ENCODE data around the gene LPIN1.

Gene LPIN1

DNA sequence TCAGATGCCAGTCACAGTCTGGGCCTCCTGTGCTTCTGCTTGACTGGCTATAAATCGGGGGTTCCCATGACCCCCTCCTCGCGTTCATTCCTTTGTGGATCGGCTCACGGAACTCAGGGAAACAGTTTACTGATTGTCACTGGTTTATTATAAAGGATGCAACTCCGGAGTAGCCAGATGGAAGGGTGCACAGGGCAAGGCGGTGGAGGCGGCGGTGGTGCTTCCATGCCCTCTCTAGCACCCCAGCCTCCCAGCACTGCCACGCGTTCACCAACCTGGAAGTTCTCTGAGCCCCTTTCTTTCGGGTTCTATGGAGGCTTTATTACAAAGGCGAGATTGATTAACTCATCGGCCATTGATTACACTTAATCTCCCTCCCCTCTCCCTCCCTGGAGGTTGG, 15.6 kb downstream of the LPIN1 start:
- no peak for DNase-seq (ENCODE audit: low spot score)

DNA sequence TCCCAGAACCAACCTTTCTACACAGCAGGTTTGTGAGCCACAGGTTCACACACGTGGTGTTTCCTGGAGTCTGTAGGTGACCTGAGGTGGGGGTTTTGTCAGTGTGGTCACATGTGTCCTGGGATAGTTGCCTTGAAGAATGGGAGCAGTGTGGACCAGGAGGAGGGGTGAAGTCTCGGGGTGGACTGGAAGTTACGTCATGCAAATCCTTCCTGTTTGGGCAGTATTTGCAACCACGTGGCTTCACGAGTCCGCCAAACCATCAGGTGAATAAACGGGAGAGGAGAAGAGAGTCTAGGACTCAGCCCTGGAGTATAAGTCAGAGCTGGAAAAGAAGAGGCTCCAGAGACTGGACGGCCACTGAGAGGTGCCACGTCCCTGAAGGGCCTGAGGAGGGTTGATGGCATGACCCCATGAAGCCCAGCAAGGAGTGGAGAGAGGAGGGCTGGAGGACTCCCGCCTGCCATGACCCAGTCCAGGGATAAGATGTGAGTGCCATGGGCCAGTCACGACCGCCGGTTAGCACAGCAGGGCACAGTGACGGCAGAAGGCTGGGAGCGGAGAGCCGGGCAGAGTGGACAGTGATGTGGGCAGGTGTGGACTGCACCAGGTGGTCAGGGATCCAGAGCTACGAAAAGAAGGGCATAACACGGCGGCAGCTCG, 16.5 kb downstream of the LPIN1 start:
- no peak for DNase-seq (ENCODE audit: low spot score)

DNA sequence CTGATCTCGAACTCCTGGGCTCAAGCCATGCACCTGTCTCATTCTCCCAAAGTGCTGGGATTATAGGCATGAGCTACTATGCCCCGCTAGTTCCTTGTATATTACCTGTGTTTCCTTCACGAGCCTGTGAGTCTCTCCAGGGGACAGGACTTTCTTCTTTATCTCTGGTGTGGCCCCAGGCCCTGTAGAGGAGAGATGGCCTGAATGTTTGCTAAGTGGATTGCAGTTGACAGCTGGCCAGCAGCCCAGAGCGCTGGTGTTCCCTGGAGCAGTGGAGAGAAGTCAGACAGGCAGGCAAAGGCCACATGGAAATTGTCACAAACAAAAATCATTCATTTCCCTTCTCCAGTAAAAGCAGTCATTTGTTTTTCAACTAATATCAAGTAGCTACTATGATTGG, 17.9 kb downstream of the LPIN1 start:
- no peak for DNase-seq (ENCODE audit: low spot score)

DNA sequence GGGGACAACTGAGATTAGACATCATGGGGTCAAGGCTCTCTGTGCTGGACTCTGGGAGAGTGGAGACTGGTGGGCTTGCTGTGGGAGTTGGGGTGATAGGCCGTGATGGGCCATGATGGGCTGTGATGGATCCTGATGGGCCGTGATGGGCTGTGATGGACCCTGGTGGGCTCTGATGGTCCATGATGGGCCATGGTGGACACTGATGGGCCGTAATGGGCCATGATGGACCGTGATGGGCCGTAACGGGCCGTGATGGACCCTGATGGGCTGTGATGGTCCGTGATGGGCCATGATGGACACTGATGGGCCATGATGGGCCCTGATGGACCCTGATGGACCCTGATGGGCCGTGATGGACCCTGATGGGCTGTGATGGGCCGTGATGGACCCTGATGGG, 18.5 kb downstream of the LPIN1 start:
- no peak for DNase-seq (ENCODE audit: low spot score)

DNA sequence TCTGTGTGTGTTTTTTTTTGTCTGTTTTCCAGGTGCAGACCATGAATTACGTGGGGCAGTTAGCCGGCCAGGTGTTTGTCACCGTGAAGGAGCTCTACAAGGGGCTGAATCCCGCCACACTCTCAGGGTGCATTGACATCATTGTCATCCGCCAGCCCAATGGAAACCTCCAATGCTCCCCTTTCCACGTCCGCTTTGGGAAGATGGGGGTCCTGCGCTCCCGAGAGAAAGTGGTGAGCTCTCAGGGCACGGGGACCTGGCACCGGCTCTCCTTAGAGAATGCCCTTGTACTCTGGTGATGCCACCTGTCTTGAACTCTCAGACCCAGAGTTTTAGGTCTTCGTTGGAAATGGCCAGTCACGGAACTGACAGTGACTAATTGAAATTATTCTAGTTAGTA, 19.1 kb downstream of the LPIN1 start:
- no peak for DNase-seq (ENCODE audit: low spot score)

DNA sequence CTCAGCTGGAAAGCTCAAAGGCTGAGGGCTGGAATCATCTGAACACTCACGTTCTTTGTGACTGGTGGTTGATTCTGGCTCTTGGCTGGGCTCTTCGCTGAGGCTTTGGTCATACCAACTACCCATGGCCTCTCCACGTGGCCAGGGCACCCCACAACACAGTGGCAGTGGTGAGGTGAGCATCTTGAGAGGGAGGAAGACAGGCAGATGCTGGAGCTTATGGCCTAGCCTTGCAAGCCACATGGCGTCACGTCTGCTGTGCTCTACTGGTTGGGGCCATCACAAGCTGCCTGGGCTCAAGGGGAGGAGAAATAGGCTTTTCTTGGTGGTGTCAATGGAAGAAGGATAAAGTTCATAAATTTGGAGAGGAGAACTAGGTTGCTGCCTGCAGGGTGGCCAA, 19.6 kb downstream of the LPIN1 start:
- no peak for DNase-seq (ENCODE audit: low spot score)

DNA sequence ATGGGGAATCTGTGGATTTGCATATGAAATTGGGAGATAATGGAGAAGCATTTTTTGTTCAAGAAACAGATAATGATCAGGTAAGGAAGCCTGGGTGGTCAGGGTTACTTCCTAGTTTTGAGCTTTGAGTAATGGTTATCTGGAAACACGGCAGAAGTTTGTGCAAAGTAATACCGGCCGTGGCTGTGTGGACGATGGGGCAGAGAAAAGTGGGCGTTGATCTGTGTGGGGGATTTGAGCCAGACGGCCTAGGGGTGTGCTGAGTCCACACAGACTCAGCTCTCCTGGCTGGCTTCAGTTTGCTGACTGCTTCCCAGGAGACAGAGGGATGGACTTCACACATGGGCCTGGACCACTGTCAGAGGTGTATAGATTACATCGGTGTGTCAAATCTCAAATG, 21.3 kb downstream of the LPIN1 start:
- DNase-seq (ENCODE audit: low spot score): no peak

DNA sequence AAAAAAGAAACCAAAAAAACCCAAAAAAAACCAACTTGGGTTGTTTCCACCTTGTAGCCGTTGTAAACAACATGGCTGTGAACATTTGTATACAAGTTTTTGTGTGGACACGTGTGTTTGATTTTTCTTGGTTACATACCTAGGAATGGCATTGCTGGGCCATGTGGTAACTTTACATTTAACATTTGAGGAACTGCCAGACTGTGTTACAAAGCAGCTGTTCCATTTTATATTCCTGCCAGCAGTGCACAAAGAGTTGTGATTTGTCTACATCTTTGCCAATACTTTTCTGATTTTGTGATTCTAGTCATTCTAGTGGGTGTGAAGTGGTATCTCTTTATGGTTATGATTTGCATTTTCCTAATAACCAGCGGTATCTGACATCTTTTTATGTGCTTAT, 22.5 kb downstream of the LPIN1 start:
- no peak for DNase-seq (ENCODE audit: low spot score)

DNA sequence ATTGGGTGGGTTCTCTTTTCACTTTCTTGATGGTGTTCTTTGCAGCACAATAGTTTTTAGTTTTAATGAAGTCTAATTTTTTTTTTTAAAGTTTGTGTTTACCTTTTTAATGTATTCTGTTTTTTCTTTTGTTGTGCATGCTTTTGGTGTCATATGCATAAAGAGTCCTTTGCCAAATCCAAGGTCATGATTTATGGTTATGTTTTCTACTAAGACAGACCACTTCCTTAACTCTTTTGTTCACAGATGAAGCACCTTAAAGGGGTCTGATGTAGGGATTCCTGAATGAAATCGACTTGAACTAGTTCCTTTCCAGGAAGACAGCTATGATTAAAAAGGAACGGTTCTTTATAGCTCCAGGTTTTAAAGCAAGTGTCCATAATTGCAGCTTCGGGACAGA, 23.1 kb downstream of the LPIN1 start:
- no peak for DNase-seq (ENCODE audit: low spot score)

DNA sequence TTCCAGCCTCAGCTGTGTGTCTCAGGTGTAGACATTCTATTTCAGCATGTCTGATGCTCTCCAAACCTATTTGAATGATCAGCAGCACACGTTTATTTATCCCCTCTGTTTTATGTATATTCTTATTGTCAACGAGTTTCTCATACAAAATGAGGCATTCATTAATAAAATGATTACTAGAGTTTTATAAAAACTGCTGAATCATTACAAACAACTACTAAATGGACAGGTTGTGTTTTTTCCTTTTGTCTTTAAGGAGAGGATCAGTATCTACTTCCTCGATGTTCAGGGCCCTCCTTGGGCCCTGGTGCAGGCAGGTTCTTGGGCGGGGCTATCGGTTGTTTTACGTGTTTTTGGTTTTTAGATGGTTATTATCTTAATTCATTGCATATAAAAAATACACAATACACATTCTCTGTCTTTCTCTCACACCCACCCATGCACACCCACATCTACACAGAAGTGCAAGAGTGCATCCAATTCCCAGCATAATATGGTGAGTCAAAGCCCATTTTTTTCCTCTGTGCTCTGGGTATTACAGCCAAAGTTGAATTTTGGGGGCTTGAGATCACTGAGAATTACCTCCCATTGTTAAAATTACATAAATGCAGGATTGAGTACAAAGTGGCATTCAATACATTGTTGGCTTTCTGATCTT, 24.2 kb downstream of the LPIN1 start:
- no peak for DNase-seq (ENCODE audit: low spot score)

DNA sequence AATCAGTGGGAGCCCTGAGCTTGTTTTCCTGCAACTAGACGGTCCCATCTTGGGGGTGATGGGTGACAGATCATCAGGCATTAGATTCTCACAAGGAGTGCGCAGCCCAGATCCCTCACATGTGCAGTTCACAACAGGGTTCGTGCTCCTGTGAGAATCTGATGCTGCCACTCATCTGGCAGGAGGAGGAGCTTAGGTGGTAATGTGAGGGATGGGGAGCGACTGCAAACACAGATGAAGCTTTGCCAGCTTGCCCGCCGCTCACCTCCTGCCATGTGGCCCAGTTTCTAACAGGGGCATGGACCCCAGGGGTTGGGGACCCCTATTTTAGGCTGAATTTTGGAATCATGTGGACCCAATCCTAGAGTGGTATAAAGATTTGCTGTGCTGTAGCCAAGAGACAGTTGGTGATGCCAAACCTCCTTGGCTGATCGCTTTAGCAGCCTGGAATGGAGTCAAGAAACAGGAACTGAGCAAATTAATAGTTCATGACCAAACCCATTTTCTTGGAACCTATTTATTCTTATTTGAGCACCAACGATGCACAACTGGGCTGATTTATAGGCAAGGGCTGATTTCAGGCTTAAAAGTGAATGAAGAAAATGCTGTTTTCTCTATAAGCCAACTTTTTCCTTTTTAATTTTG, 25.7 kb downstream of the LPIN1 start:
- no peak for DNase-seq (ENCODE audit: low spot score)

DNA sequence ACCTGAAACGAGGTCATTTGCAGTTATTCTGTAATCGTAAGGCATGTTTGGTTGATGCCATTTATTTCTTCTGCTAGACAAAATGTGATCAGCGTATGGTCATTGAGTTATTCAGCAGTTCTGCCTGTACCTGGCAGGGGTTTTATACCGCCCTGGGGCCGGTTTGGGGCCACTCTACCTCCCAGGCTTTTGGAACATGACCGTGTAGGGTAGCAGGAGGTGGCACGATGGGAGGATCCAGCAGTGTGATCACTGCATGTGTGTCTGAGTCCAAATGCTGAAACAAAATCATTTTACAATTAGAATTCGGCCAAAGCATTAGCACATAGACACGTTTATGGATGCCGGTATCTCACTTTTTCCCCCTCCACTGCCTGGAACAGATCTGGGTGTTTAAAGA, 26.7 kb downstream of the LPIN1 start:
- DNase-seq (ENCODE audit: low spot score): no peak

DNA sequence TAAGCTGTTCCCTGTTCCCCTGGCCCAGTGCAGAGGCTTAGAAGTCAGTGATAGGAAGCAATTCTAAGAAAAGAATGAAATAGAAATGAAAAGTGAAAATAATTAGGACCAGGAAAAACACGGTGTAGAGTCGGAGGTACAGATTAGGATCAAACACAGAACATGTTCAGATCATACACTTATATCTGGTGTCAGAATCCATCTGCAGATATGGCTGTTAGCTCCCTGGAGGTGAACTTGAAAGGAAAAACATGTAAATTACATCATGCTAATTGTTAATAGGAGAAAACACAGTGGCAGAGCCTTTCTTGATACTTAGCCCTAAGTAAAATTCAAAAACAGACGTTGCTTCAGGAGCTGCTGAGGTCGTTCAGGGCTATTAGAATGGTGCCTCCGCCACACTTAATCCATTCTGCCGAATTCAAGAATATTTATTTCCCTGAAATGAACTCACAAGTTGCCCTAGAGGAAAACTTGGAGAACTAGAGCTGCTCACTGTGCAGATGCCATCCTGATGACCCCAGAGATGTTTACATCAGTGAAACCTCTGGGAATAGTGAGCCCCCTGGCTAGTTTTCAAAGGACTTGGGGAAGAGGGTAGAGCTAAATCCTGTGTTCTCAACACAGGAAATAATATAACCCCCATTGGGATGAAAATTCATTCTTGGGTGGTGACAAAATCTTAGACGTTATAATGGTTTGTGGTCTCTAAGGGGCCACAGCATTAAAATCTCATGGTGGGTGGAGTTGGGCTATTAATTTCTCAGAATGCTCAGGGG, 27.5 kb downstream of the LPIN1 start:
- no peak for DNase-seq (ENCODE audit: low spot score)

DNA sequence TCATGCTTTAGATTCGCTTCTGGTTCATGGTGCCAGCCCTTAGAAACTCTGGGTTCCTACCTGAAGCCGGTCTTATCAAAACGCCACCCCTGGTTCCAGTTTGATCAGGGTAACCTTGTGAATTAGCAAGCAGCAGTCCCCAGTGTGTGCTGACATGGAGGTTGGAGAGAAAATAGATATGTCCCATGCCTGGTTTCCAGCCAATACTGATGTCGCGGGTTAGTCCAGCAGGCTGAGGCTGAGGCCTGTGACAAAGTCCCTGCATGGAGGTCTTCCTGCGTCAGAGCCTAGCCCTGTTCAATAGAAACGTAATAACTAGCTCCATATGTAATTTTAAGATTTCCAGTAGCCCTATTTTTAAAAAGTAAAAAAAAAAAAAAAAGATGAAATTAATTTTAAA, 28.2 kb downstream of the LPIN1 start:
- no peak for DNase-seq (ENCODE audit: low spot score)

DNA sequence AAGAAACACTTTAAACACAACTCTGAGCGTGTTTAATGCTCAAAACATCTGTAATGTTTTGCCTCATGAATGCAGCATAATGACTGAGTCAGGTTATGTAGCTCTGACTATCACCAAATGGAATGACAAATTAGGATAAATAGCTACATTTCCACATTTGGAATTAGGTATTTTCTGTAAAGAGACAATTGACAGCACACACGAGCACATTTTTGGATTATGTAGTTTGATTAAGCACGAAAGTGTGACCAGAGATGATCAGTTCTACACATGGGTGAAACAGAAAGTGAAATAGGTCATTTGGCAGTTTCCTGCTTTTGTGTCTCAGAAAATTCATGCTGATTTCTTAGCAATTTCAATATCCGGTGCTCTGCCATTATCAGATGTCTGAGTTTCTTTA, 29.0 kb downstream of the LPIN1 start:
- no peak for DNase-seq (ENCODE audit: low spot score)

DNA sequence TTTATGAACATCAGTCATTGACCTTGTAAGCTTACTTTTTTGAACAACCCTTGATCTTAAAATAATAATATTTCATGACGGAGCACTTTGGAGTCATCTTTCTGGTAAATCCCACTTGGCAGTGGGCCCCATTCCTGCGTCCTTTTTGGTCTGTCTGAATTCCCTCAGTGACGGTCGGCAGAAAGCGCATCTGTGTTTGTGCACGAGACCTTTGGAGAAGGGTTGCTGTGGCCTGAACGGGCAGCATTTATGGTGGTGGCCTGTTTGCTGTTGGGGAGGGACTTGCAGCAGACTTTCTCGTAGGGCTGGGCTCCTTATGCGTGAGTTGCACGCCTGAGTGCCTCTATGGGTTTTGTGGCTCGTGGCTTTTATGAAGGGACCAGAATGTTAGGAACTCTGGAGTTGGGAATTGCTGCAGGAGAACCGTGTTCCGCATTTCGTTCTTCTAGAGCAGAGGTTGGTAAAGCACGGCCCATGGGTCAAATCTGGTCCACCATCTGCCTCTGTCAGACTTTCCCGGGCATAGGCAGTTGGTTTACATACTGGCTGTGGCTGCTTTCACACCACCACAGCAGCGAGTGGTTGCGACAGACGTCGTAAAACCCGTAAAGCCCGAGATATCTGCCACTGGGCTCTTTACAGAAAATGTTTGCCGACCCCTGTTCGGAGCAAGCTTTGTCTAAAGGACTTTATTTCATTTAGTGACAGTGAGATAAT, 30.8 kb downstream of the LPIN1 start:
- DNase-seq (ENCODE audit: low spot score): no peak

DNA sequence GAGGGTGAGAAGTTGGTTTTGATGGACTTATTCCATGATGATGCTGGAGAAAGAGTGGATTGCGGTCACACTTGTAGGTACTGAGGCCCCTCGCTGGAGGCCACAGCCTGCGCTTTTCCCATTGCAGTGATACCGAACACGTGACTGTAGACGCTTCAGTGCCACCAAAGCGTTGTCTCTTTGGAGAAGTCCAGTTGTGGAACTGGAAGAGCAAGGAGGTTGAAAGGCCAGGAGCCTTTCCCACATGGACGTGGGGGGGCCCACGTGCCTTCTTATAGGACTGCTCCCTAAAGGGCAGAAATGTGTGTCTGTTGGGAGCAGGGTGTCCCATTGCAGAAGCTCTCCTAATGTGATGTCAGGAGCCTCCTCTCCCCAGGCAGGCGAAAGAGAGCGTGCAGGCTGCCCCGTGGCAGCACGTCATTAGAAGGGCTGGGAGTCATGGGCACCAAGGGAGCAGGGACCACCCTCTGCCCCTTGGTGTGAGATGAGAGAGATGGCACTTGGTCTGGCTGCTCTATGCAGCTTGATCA, 31.5 kb downstream of the LPIN1 start:
- no peak for DNase-seq (ENCODE audit: low spot score)

DNA sequence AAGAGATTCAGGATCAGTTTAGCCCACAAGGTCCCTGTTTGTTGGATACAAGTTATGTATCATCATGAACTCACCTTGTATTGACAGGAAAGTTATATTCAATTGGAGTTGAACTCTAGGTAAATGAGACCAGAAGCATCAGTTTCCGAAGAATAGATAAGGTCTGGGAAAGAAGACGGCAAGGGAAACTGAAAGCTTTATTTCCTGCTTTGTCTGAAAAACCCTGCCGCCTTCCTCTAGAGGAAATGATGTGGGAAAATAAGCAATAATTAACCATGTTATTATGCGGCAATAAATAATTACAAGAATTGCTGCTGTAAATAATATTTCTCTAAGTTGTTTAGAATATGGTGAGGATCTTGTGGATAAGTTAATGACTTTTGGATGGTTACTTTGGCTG, 32.0 kb downstream of the LPIN1 start:
- DNase-seq (ENCODE audit: low spot score): no peak

DNA sequence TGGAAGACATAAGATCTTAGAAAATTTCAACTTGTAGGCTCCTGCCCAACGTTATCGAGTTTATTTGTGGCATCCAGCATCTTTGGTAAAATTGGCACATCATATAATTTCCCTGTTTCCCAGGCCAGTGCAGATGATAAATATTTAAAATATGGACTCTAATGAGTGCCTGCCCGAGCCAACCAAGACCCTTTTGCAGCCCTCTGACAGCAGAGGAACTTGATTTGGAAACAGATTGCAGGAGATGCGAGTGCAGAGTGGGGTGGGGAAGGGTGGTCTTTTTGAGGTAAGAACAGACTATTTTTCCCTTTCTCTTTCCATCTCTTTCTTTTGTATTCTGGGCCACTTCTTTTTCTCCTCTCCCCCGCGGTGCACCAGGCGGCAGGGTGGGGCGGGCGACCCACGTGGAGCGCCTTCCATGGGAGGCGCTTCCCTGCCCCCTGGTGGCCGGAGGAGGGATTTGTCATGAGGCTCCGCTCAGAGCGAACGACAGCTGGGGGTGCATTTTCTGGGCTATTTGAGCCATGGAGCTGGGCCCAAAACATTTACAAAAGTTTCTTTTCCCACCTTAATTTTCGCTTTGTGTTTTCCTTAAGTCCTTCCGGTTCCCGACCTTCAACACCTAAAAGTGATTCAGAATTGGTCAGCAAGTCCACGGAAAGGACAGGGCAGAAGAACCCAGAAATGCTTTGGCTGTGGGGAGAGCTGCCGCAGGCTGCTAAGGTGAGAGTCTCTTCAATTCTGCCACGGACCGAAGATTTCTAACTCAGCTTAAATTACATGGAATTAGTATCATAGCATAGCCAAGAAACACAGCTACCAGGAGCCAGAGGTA, 32.7 kb downstream of the LPIN1 start:
- peak; percentile 78 for DNase-seq (ENCODE audit: low spot score)

DNA sequence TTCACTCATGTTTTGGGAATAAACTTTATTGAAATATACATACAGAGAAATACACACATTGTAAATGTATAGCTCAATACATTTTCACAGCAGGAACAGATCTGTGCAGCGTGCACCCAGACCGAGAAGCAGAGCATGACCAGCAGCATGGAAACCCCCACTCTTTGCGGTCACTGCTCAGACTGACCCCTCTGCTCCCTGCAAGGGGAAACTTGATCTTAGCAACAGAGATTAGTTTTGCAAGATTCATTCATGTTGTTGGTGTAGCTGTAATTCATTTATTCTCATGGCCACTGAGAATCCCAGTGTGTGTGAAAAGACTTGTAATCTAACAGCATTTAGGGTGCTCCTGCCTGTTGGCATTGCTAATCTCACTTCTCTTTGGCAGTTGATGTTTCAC, 35.2 kb downstream of the LPIN1 start:
- no peak for DNase-seq (ENCODE audit: low spot score)

DNA sequence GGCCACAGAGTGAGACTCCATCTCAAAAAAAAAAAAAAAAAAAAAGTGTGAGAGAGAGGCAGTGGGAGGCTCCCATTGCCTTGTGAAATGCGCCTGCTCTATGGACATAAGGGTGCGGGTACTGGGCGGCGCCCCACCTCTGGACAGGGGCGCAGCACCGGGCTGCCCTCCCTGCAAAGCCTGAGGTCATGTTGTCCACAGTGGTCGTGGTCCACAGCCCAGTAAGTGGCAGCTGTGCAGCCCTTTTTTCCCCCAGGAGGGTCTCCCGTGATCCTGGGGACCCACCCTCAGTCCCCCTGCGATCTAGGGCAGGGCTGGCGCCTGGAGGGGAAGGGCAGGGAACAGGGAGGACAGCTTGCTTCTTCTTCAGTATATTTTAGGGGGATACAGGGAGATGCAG, 37.8 kb downstream of the LPIN1 start:
- no peak for DNase-seq (ENCODE audit: low spot score)
